DOHH2 (cell line): ENCODE measurements around the gene NTNG1.
A peak's percentile ranks its signal among the peaks of the same experiment; 100 is the strongest.

Experiments
- H3F3A ChIP-seq: fragments of 200-600 bp; sonication (generic), shearing (Covaris generic); 2 replicates; pipeline ENCODE4 v1.6.0; 2016; ENCODE audit warnings: antibody characterized with exemption, mild to moderate bottlenecking; ENCODE audit not compliant: control insufficient read depth, insufficient read depth
- H3K27ac ChIP-seq: fragments of 200-600 bp; sonication (generic); 2 replicates; pipeline ENCODE4 v1.5.1; 2014; ENCODE audit warnings: low read depth, mild to moderate bottlenecking, low read length, moderate library complexity
- H3K27me3 ChIP-seq: fragments of 200-600 bp; sonication (generic); 2 replicates; pipeline ENCODE4 v1.6.1; 2014; ENCODE audit warnings: mild to moderate bottlenecking, low read length, mixed read lengths; ENCODE audit not compliant: control insufficient read depth
- H3K36me3 ChIP-seq: fragments of 200-600 bp; sonication (generic); 2 replicates; pipeline ENCODE4 v1.6.1; 2014; ENCODE audit warnings: mild to moderate bottlenecking, low read length, moderate library complexity, mixed read lengths; ENCODE audit not compliant: control insufficient read depth
- H3K4me1 ChIP-seq: fragments of 200-600 bp; sonication (generic); 2 replicates; pipeline ENCODE4 v1.6.1; 2014; ENCODE audit warnings: mild to moderate bottlenecking, low read length, mixed read lengths; ENCODE audit not compliant: control insufficient read depth
- H3K4me2 ChIP-seq: fragments of 200-600 bp; sonication (generic); 2 replicates; pipeline ENCODE4 v1.6.0; 2014; ENCODE audit warnings: mild to moderate bottlenecking, low read length, moderate library complexity
- H3K4me3 ChIP-seq: fragments of 200-600 bp; sonication (generic); 2 replicates; pipeline ENCODE4 v1.5.1; 2014; ENCODE audit warnings: mild to moderate bottlenecking, low read length, mixed read lengths
- H3K79me2 ChIP-seq: fragments of 200-600 bp; sonication (generic); 2 replicates; pipeline ENCODE4 v1.6.1; 2014; ENCODE audit warnings: mild to moderate bottlenecking, low read length, mixed read lengths; ENCODE audit not compliant: control insufficient read depth
- H3K9me2 ChIP-seq: fragments of 200-600 bp; sonication (generic); replicated peaks from 2 replicates; pipeline ENCODE4 v1.6.1; 2014; ENCODE audit warnings: mild to moderate bottlenecking, low read length, mixed read lengths; ENCODE audit not compliant: control insufficient read depth
- H3K9me3 ChIP-seq: fragments of 200-600 bp; sonication (generic); 2 replicates; pipeline ENCODE4 v1.6.1; 2014; ENCODE audit warnings: antibody characterized with exemption, low read length, mixed read lengths; ENCODE audit not compliant: control insufficient read depth, insufficient read depth
- H4K20me1 ChIP-seq: fragments of 200-600 bp; sonication (generic); 2 replicates; pipeline ENCODE4 v1.6.0; 2014; ENCODE audit warnings: low read depth, mild to moderate bottlenecking, antibody characterized with exemption, low read length, moderate library complexity; ENCODE audit not compliant: control insufficient read depth, insufficient read depth
- CTCF ChIP-seq: fragments of 200-600 bp; sonication (generic); IDR thresholded peaks from one replicate; pipeline ENCODE4 v1.5.1; 2014; ENCODE audit warnings: antibody characterized with exemption, mild to moderate bottlenecking, low read depth, low read length; ENCODE audit not compliant: poor library complexity, severe bottlenecking
- EZH2phosphoT487 ChIP-seq: fragments of 200-600 bp; sonication (generic); IDR thresholded peaks from 2 replicates; pipeline ENCODE4 v1.6.1; 2017; ENCODE audit warnings: borderline replicate concordance, mild to moderate bottlenecking, antibody characterized with exemption, low read length, moderate library complexity, mixed read lengths

Gene NTNG1

GRCh38 chr1:107378866-107379265 lies 238.0 kb downstream of the NTNG1 start:
- no peak overlapping the region for H3K27ac ChIP-seq

GRCh38 chr1:107379826-107380225 lies 239.0 kb downstream of the NTNG1 start:
- Histone ChIP-seq H3K79me2 (no peaks in the 10 kb centered on the region), H4K20me1 (no peaks in the 10 kb centered on the region), H3K9me2 (no peaks in the 10 kb centered on the region), H3K36me3 (no peaks in the 10 kb centered on the region), H3K4me3 (no peak overlapping the region), H3K27ac (no peak overlapping the region), H3K27me3 (no peaks in the 10 kb centered on the region), H3K4me1 (peaks cover 67% of the 10 kb centered on the region), H3F3A (peaks cover 2% of the 10 kb centered on the region; the same call in 1 of the 2 replicates), H3K9me3 (no peaks in the 10 kb centered on the region), H3K4me2 (0 out of 2 replicates have a peak overlapping the region, but pooled peaks have one; percentile 21)
- no peak for TF ChIP-seq EZH2phosphoT487
- no peak for TF ChIP-seq CTCF

More at GRCh38 chr1:107378866-107379265, 238.0 kb downstream of the NTNG1 start:
- peaks cover 70% of the 10 kb centered on the region for H3K4me1 ChIP-seq
- peaks cover 2% of the 10 kb centered on the region; the same call in 1 of the 2 replicates for H3F3A ChIP-seq
- no peaks in the 10 kb centered on the region for H3K9me2 ChIP-seq
- no peaks in the 10 kb centered on the region for H3K79me2 ChIP-seq
- H3K4me2 ChIP-seq: no peak overlapping the region
- H3K27me3 ChIP-seq: no peaks in the 10 kb centered on the region
- no peaks in the 10 kb centered on the region for H3K36me3 ChIP-seq
- H4K20me1 ChIP-seq: no peaks in the 10 kb centered on the region
- TF ChIP-seq CTCF (no peak), EZH2phosphoT487 (no peak)
- no peak overlapping the region for H3K4me3 ChIP-seq
- H3K9me3 ChIP-seq: no peaks in the 10 kb centered on the region

- Histone ChIP-seq H3K4me3 (peak overlapping the region; percentile 65), H4K20me1 (no peaks in the 10 kb centered on the region), H3K9me3 (peaks cover 12% of the 10 kb centered on the region), H3K36me3 (peaks cover 9% of the 10 kb centered on the region; the same call in 1 of the 2 replicates), H3K4me2 (peak overlapping the region; percentile 79), H3F3A (no peaks in the 10 kb centered on the region), H3K4me1 (peaks cover 32% of the 10 kb centered on the region), H3K9me2 (no peaks in the 10 kb centered on the region), H3K79me2 (no peaks in the 10 kb centered on the region), H3K27me3 (no peaks in the 10 kb centered on the region), H3K27ac (peak overlapping the region; percentile 78)
- TF ChIP-seq CTCF (no peak), EZH2phosphoT487 (no peak)
Observed at GRCh38 chr1:107389410-107390396, 248.9 kb downstream of the NTNG1 start.
